ENCODE data around the gene FAM32A.
"Not testable (repeated sequence)": the region's sequence is repeated elsewhere in the genome, so short reads cannot be mapped to it uniquely, and the experiment has no call there.

The FAM32A gene

GRCh38 chr19:16166417-16166816 is 18.8 kb upstream of the FAM32A start:
- intact Hi-C loops (cut with DNase I; ENCODE audit: low total_unique reads), result no loop called here
- Histone ChIP-seq H3K9me3 (no peaks in the 10 kb centered on the region), H3K36me3 (no peaks in the 10 kb centered on the region), H3K27ac (no peak overlapping the region), H3K27me3 (peaks cover 0 to 8% of the 10 kb centered on the region in 2 donors), H3K4me1 (no peaks in the 10 kb centered on the region), H3K4me3 (no peak overlapping the region)
- TF ChIP-seq CTCF (IDR thresholded peaks at IDR 0.05), result no peak
- no peak for DNase-seq

DNA sequence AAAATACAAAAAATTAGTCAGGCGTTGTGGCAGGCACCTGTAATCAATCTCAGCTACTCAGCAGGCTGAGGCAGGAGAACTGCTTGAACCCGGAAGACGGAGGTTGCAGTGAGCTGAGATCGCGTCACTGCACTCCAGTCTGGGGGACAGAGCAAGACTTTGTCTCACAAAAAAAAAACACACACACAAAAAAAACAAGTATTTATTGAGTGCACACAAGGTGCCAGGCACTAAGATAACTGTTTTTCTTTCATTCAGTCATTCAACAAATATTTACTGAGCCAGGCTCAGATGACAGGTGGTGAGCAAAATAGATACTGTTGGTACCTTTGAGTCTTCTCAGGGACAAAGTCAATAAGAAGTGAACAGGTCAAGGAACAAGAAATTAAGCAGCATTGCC is 18.2 kb upstream of the FAM32A start:
- no peak for DNase-seq
- TF ChIP-seq CTCF (IDR thresholded peaks at IDR 0.05), result no peak
- H3K4me3 ChIP-seq, result no peak overlapping the region
- peaks cover 0 to 8% of the 10 kb centered on the region in 2 donors for H3K27me3 ChIP-seq
- no peaks in the 10 kb centered on the region for H3K9me3 ChIP-seq
- H3K36me3 ChIP-seq, result no peaks in the 10 kb centered on the region
- H3K27ac ChIP-seq, result no peak overlapping the region
- no peaks in the 10 kb centered on the region for H3K4me1 ChIP-seq
- intact Hi-C loops (cut with DNase I; ENCODE audit: low total_unique reads), result no loop called here

GRCh38 chr19:16168465-16169081 is 16.6 kb upstream of the FAM32A start:
- peaks cover 0 to 14% of the 10 kb centered on the region in 2 donors for H3K27me3 ChIP-seq
- no peaks in the 10 kb centered on the region for H3K36me3 ChIP-seq
- no peak for DNase-seq
- H3K4me1 ChIP-seq, result no peaks in the 10 kb centered on the region
- intact Hi-C loops (cut with DNase I; ENCODE audit: low total_unique reads), result no loop called here
- no peak overlapping the region for H3K4me3 ChIP-seq
- no peak for TF ChIP-seq CTCF (IDR thresholded peaks at IDR 0.05)
- no peak overlapping the region for H3K27ac ChIP-seq
- no peaks in the 10 kb centered on the region for H3K9me3 ChIP-seq

DNA sequence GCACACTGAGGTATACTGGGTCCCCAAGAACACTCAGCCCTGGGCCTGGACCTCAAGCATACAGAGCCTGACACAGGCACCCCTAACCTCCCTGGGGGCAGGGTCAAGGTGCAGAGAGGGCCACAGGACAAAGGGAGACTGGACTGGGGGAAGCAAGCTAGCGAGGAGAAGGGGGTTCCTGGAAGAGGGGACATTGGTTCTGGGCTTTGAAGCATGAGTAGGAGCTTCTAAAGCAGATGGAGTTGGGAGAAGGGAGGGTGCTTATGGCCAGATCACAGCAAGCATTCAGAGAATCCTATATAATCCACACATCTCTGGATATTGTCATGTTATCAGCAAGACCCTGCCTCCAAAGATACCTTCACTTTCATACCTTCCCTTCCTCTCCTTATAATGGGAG is 15.1 kb upstream of the FAM32A start:
- intact Hi-C loops (cut with DNase I; ENCODE audit: low total_unique reads), result no loop called here
- peaks cover 0 to 15% of the 10 kb centered on the region in 2 donors for H3K27me3 ChIP-seq

GRCh38 chr19:16175954-16176353 is 9.3 kb upstream of the FAM32A start:
- no peak overlapping the region for H3K27ac ChIP-seq
- H3K27me3 ChIP-seq, result peaks cover 0 to 11% of the 10 kb centered on the region in 2 donors
- no peaks in the 10 kb centered on the region for H3K36me3 ChIP-seq
- TF ChIP-seq CTCF (IDR thresholded peaks at IDR 0.05), result no peak
- no peaks in the 10 kb centered on the region for H3K4me1 ChIP-seq
- H3K4me3 ChIP-seq, result no peak overlapping the region
- no peak for DNase-seq
- intact Hi-C loops (cut with DNase I; ENCODE audit: low total_unique reads), result no loop called here
- H3K9me3 ChIP-seq, result no peaks in the 10 kb centered on the region

More for the DNA sequence above, 15.1 kb upstream of the FAM32A start:
- Histone ChIP-seq H3K4me1 (no peaks in the 10 kb centered on the region), H3K4me3 (no peak overlapping the region), H3K9me3 (no peaks in the 10 kb centered on the region), H3K27ac (no peak overlapping the region), H3K36me3 (no peaks in the 10 kb centered on the region)
- no peak for TF ChIP-seq CTCF (IDR thresholded peaks at IDR 0.05)
- no peak for DNase-seq

- H3K36me3 ChIP-seq; H3K4me1 ChIP-seq; H3K4me3 ChIP-seq; intact Hi-C loops (cut with DNase I; ENCODE audit: low total_unique reads); H3K27me3 ChIP-seq; H3K9me3 ChIP-seq; DNase-seq; H3K27ac ChIP-seq: not testable (repeated sequence)
Observed at GRCh38 chr19:16178866-16179265, 6.3 kb upstream of the FAM32A start.

Data from tibial artery (tissue), 4 donors.